Measurements from ENCODE around the gene ZBTB8B.

- TF ChIP-seq CTCF (conservative IDR thresholded peaks at IDR 0.05; ENCODE audit: low read length) (no peak), EZH2phosphoT487 (IDR thresholded peaks at IDR 0.05; ENCODE audit: borderline replicate concordance) (no peak)
Observed at GRCh38 chr1:32480761-32481160, 15.9 kb downstream of the ZBTB8B start.
